Heart left ventricle (tissue), 16 donors: Measurements from ENCODE around the gene NUP210. TPM values are rescaled to one million over a fixed set of nuclear protein-coding genes. Genes with fewer than 3 reads are reported as not detected.

ENCODE experiments used
- ATAC-seq, 4 donors: fragments of 200-7000 bp; cut with Tn5 transposase; one replicate each; pipeline ENCODE4 v1.9.1; 2020 to 2022; ENCODE audit warnings: moderate library complexity in 4 of 4, mild to moderate bottlenecking in 3 of 4, moderate number of reproducible peaks in 1 of 4
- DNase-seq, 5 donors: peaks; one replicate each; pipeline ENCODE4 v3.0.0-alpha.2; 2020
- H3K27ac ChIP-seq, 12 donors: fragments of 200-600 bp; sonication (generic) in 4 of 12; one replicate each; pipeline versions ENCODE4 v1.5.0 to v1.8.0; 2016 to 2022; ENCODE audit warnings: mild to moderate bottlenecking in 2 of 12
- H3K27me3 ChIP-seq, 9 donors: fragments of 200-600 bp; sonication (generic) in 2 of 9; one replicate each; pipeline versions ENCODE4 v1.5.1 to v1.8.0; 2016 to 2022; ENCODE audit warnings: mild to moderate bottlenecking in 3 of 9
- H3K36me3 ChIP-seq, 9 donors: fragments of 200-600 bp; sonication (generic) in 2 of 9; one replicate each; pipeline versions ENCODE4 v1.5.0 to v1.8.0; 2018 to 2022; ENCODE audit warnings: mild to moderate bottlenecking in 2 of 9
- H3K4me1 ChIP-seq, 12 donors: fragments of 200-600 bp; sonication (generic) in 4 of 12; one replicate each; pipeline versions ENCODE4 v1.5.0 to v1.8.0; 2016 to 2022; ENCODE audit warnings: mild to moderate bottlenecking in 3 of 12
- H3K4me3 ChIP-seq, 12 donors: fragments of 200-600 bp; sonication (generic) in 4 of 12; one replicate each; pipeline versions ENCODE4 v1.5.0 to v1.8.0; 2017 to 2022; ENCODE audit warnings: mild to moderate bottlenecking in 9 of 12, moderate library complexity in 4 of 12
- H3K9me3 ChIP-seq, 12 donors: fragments of 200-600 bp; sonication (generic) in 4 of 12; one replicate each; pipeline versions ENCODE4 v1.5.0 to v1.8.0; 2016 to 2022; ENCODE audit warnings: mild to moderate bottlenecking in 1 of 12
- CTCF ChIP-seq, 12 donors: fragments of 200-600 bp; sonication (generic) in 4 of 12; IDR thresholded peaks; one replicate each; pipeline versions ENCODE4 v1.5.0 to v1.8.0; 2018 to 2022; ENCODE audit warnings: antibody characterized with exemption in 12 of 12, mild to moderate bottlenecking in 5 of 12
- POLR2A ChIP-seq, 2 donors: fragments of 450-650 bp; IDR thresholded peaks; one replicate each; pipeline ENCODE4 v1.6.1; 2017; ENCODE audit warnings: antibody characterized with exemption in 2 of 2, mild to moderate bottlenecking in 2 of 2, moderate library complexity in 2 of 2
- WGBS, 4 donors: extraction: QIAGEN DNeasy Blood & Tissue Kit in 2 of 4; methylation state at CpG; one replicate each; pipeline versions ENCODE4 v1.1.5 to v1.1.7; 2013 to 2018; 5-methylcytosine and 5-hydroxymethylcytosine counted together
- intact Hi-C, 10 donors: fragments of 100-400 bp; cut with DNase I; formaldehyde crosslinking; loops; one replicate each; pipeline versions ENCODE4 v1.11.1 to v1.14.2; 2022
- polyA plus RNA-seq, 2 donors: library from polyadenylated mRNA; stranded (reverse); fragments of 200-250 nt; gene quantifications; one replicate each; pipeline ENCODE4 v1.2.3, GENCODE V29; 2013
- total RNA-seq, 9 donors: library from RNA; depleted of rRNA in 2 of 9; stranded (reverse); fragments of >200 nt in 2 of 9; fragmentation: NEBNext Ultra II Directional in 3 of 9; extraction: Animal tissue kit (Norgen Biotek cat#: 25700) in 3 of 9; gene quantifications; one replicate each; pipeline versions ENCODE4 v1.1.0 to v1.2.4, GENCODE V29; 2016 to 2023
- donor health status: ischemic (EF 13 %, LVEDD 7.1; RV severe dilation, severe dysfunction).
- donor health status: healthy with polysubstance abuse.
- donor health status: DM: no; HTN: yes; CAD: no.
- donor health status: DM: no; HTN: no; CAD: no.
- donor health status: ischemic (EF 25% LVEDD 6.9; RV normal size, moderate dysfunction).
- donor health status: ischemic (EF 25% LVEDD 5.7; RV mildly dilated, moderate dysfunction).
- donor health status: healthy.
- donor health status: DM: yes; HTN: yes; CAD: no.
- donor health status: ischemic (EF 35%, LVEDD 5.7; RV mildly dilated, moderate dysfunction).
- donor health status: nonischemic (EF 11% LVEDD 7.7; RV severe dilation, severe dysfunction).
- donor health status: DM: yes; HTN: yes; CAD: no.
- donor health status: PGD.
- donor health status: ischemic (EF 29% LVEDD 5.4; RV normal size, mild dysfunction).
- donor health status: nonischemic (EF 23%, LVEDD 6.1; RV moderate dilation, normal function).

Gene NUP210
- total and polyA plus RNA-seq, 11 donors: 1.3 to 9.7 (median 2.6) TPM

- WGBS, 4 donors: 84 to 94% (median 86%) methylated on average over 3 of the region's 3 CpGs
- TF ChIP-seq CTCF (IDR thresholded peaks at IDR 0.05): no peak
- TF ChIP-seq POLR2A (IDR thresholded peaks at IDR 0.05): no peak
- DNase-seq (no peak), ATAC-seq (no peak)
- Histone ChIP-seq H3K27me3 (no peaks in the 10 kb centered on the region), H3K27ac (no peak overlapping the region), H3K9me3 (peaks cover 0 to 3% (median 0%) of the 10 kb centered on the region in 12 donors), H3K36me3 (peaks cover 0 to 13% (median 0%) of the 10 kb centered on the region in 9 donors), H3K4me3 (no peak overlapping the region), H3K4me1 (peaks cover 0 to 14% (median 5%) of the 10 kb centered on the region in 12 donors)
- intact Hi-C loops: loop anchor here in 2 of 10 donors (5.0 to 10.0 kb wide), 2 partner anchors 102 to 105 kb away; no protein-coding TSS in a partner anchor
Measured at GRCh38 chr3:13349823-13350222, 70.3 kb downstream of the NUP210 start.

GRCh38 chr3:13348661-13349396 lies 71.3 kb downstream of the NUP210 start:
- H3K4me1 ChIP-seq: peaks cover 0 to 14% (median 5%) of the 10 kb centered on the region in 12 donors
- H3K9me3 ChIP-seq: peaks cover 0 to 3% (median 0%) of the 10 kb centered on the region in 12 donors
- H3K36me3 ChIP-seq: peaks cover 0 to 13% (median 0%) of the 10 kb centered on the region in 9 donors
- H3K27me3 ChIP-seq: no peaks in the 10 kb centered on the region
- intact Hi-C loops: loop anchor here in 2 of 10 donors (5.0 to 10.0 kb wide), 2 partner anchors 103 to 106 kb away; no protein-coding TSS in a partner anchor
- no peak overlapping the region for H3K27ac ChIP-seq
- WGBS, 4 donors: 52 to 60% (median 54%) methylated on average over 13 of the region's 13 CpGs
- no peak overlapping the region for H3K4me3 ChIP-seq
- ATAC-seq: peak in 1 of 4 donors; percentile 41
- no peak for DNase-seq
- TF ChIP-seq CTCF (IDR thresholded peaks at IDR 0.05): no peak
- no peak for TF ChIP-seq POLR2A (IDR thresholded peaks at IDR 0.05)

GRCh38 chr3:13348100-13348499 lies 72.0 kb downstream of the NUP210 start:
- peaks cover 0 to 3% (median 0%) of the 10 kb centered on the region in 12 donors for H3K9me3 ChIP-seq
- no peaks in the 10 kb centered on the region for H3K27me3 ChIP-seq
- no peak overlapping the region for H3K4me3 ChIP-seq
- TF ChIP-seq CTCF (IDR thresholded peaks at IDR 0.05) (no peak), POLR2A (IDR thresholded peaks at IDR 0.05) (no peak)
- peaks cover 0 to 13% (median 0%) of the 10 kb centered on the region in 9 donors for H3K36me3 ChIP-seq
- ATAC-seq (no peak), DNase-seq (no peak)
- peaks cover 0 to 14% (median 5%) of the 10 kb centered on the region in 12 donors for H3K4me1 ChIP-seq
- intact Hi-C loops: loop anchor here in 2 of 10 donors (5.0 to 10.0 kb wide), 2 partner anchors 104 to 107 kb away; no protein-coding TSS in a partner anchor
- 81 to 90% (median 85%) methylated on average over 3 of the region's 3 CpGs for WGBS, 4 donors
- no peak overlapping the region for H3K27ac ChIP-seq

- Histone ChIP-seq H3K36me3 (peaks cover 0 to 18% (median 0%) of the 10 kb centered on the region in 9 donors), H3K4me1 (peaks cover 0 to 14% (median 5%) of the 10 kb centered on the region in 12 donors), H3K27me3 (no peaks in the 10 kb centered on the region), H3K27ac (no peak overlapping the region), H3K9me3 (peaks cover 0 to 3% (median 0%) of the 10 kb centered on the region in 12 donors), H3K4me3 (no peak overlapping the region)
- peak in 1 of 5 donors; percentile 20 for DNase-seq
- whole genome bisulfite sequencing, 4 donors: 57 to 72% (median 64%) methylated on average over 13 to 15 of the region's 15 CpGs
- TF ChIP-seq CTCF (IDR thresholded peaks at IDR 0.05) (no peak), POLR2A (IDR thresholded peaks at IDR 0.05) (no peak)
- intact Hi-C loops: loop anchor here in 2 of 10 donors (5.0 to 10.0 kb wide), 2 partner anchors 105 to 107 kb away; no protein-coding TSS in a partner anchor
- peak in 2 of 4 donors; percentile 21 to 46 for ATAC-seq
Measured at GRCh38 chr3:13347390-13347950, 72.7 kb downstream of the NUP210 start.
